GM18873 (cell line): ENCODE data around the gene ACOD1.

Source experiments
- ATAC-seq: cut with Tn5 transposase; IDR thresholded peaks from one replicate; pipeline ENCODE4 v1.9.1; 2021; ENCODE audit warnings: mild to moderate bottlenecking, moderate library complexity, moderate number of reproducible peaks; ENCODE audit not compliant: unreplicated experiment, low FRiP score

The ACOD1 gene

GRCh38 chr13:76983676-76984075 is 35.4 kb downstream of the ACOD1 start:
- ATAC-seq, result no peak

GRCh38 chr13:76991432-76991795 is 43.1 kb downstream of the ACOD1 start:
- peak; percentile 40 for ATAC-seq

DNA sequence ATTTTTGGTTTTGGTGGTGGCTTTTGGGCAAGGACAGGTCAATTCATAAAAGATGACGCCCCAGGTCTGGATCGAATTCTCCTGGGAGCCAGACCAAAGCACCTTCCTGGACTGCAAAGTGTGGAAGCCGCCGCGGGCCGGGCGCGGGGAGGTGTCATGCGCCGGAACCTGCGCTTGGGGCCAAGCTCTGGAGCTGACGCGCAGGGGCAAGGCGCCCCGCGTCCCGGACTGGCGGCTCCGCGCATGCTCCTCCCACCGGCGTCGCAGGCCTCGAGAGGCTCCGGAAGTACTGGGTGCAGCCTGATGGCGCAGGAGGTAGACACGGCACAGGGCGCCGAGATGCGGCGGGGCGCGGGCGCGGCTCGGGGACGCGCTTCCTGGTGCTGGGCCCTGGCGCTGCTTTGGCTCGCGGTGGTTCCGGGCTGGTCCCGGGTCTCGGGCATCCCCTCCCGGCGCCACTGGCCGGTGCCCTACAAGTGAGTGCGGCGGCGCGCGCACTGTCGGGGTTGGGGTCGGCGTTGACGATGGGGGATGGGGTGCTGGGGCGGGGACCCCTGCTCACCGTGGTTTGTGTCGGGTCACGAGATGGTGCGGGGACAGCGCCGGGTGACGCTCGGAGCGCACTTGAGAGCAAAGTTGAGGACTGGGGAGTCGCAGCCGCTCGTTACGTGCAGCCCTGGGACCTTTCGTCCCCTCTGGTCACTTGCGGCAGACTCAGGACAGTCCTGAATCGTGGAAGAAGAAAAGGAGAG is 43.7 kb downstream of the ACOD1 start, which contains the start of gene CLN5:
TSS of gene CLN5 (plus strand) at position 286 of the 752 bp plus-strand sequence. CDS start at position 304, 18 bp downstream.
- peak; percentile 94 for ATAC-seq

DNA sequence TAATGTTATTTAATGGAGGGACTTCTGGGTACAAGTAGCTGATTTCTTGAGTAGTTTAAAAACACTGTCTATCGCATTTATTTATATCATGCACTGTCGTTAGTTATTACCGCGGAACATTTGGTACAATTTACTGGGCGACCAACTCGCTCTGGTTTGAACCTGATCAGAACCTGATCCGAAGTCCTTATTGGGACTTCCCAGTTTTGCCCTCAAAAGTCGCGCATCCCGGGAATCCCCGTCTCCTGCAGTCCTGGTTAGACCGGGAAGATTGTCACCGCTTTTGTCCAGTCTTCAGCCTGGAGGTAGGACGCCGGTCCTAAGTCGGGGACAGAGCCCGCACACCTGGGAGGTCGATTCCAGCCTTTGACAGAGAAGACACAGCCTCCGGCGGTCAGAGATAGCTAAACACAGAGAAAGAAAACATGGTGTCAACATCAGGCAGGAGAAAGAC is 44.3 kb downstream of the ACOD1 start:
- ATAC-seq, result no peak

- no peak for ATAC-seq
Observed at GRCh38 chr13:76993021-76993420, 44.7 kb downstream of the ACOD1 start.

GRCh38 chr13:76993473-76993872 is 45.2 kb downstream of the ACOD1 start:
- ATAC-seq, result no peak

- ATAC-seq, result no peak
Observed at GRCh38 chr13:76994281-76994680, 46.0 kb downstream of the ACOD1 start.

- no peak for ATAC-seq
Observed at GRCh38 chr13:77000475-77000874, 52.2 kb downstream of the ACOD1 start.

GRCh38 chr13:77001540-77001939 is 53.2 kb downstream of the ACOD1 start:
- no peak for ATAC-seq

DNA sequence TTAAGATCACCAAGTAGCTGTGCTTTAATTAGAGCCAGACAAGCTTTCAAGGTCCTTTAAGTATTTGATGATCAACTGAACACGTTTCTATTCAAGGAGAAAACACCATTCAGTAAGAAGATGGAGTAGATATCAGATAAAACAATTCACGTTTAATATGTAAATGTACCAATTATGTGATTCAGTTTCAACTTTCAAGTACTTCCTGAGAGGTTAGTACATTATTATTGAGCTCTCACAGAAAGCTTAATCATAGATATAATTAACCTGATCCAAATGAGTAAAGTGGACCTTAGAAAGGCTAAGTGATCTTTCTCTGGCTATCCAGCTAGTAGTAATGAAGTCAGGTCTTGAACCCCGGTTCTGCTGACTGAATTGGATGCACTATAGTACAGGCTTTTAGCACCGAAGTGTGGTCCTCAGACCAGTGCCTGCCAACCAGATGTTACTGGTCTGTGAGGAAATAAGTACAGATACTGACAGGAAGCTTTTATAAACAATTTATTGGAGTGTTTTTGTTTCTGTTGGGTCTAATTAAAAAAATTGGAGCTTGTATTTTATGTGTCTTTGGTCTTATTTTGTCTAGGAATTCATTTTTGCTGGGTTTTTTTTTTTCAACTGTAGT is 53.8 kb downstream of the ACOD1 start:
- no peak for ATAC-seq

DNA sequence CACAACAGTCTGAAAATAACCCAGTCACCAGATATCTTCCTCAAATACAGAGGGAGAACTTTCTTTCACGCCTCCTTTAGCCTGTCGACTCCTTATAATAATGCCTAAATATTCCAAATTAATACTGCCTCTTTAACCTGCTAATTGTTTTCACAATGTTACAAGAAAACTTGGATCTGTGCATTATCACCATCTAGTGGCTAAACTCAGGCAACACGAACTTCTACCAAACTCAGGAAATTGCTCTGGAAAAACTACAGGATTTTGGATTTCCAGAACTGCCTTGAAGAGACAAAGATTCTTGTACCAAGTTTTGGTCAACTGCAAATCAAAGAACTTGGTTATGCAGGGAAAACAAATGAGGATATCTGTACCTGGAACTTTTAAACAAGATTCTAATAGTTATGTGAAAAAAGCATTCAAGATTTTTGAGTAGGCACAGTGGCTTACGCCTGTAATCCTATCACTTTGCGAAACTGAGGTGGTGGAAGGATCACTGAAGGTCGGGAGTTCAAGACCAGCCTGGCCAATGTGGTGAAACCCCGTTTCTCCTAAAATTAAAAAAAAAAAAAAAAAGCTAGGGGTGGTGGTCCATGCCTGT is 54.4 kb downstream of the ACOD1 start:
- ATAC-seq, result no peak
